Measurements from ENCODE around the gene XPO1.
"Not testable (repeated sequence)": the region's sequence is repeated elsewhere in the genome, so short reads cannot be mapped to it uniquely, and the experiment has no call there.

- TF ChIP-seq, protein P1, sequence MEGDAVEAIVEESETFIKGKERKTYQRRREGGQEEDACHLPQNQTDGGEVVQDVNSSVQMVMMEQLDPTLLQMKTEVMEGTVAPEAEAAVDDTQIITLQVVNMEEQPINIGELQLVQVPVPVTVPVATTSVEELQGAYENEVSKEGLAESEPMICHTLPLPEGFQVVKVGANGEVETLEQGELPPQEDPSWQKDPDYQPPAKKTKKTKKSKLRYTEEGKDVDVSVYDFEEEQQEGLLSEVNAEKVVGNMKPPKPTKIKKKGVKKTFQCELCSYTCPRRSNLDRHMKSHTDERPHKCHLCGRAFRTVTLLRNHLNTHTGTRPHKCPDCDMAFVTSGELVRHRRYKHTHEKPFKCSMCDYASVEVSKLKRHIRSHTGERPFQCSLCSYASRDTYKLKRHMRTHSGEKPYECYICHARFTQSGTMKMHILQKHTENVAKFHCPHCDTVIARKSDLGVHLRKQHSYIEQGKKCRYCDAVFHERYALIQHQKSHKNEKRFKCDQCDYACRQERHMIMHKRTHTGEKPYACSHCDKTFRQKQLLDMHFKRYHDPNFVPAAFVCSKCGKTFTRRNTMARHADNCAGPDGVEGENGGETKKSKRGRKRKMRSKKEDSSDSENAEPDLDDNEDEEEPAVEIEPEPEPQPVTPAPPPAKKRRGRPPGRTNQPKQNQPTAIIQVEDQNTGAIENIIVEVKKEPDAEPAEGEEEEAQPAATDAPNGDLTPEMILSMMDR (IDR thresholded peaks at IDR 0.05 in 8 of 11, conservative IDR thresholded peaks at IDR 0.05 in 3 of 11): not testable (repeated sequence)
- not testable (repeated sequence) for TF ChIP-seq POLR2AphosphoS5 (IDR thresholded peaks at IDR 0.05)
Observed at GRCh38 chr2:61584368-61584767, 46.2 kb upstream of the XPO1 start.
